ENCODE measurements around the gene RNF141. TPM values are rescaled to one million over a fixed set of nuclear protein-coding genes. Genes with fewer than 3 reads are reported as not detected.
A peak's percentile ranks its signal among the peaks of the same experiment; 100 is the strongest.

Gene RNF141
- total and polyA plus RNA-seq, 9 donors: 8.1 to 30.0 (median 16.6) TPM

- Histone ChIP-seq H3K4me1 (ENCODE audit: insufficient read depth) (peaks cover 2% of the 10 kb centered on the region), H3K36me3 (no peaks in the 10 kb centered on the region), H3K27me3 (no peaks in the 10 kb centered on the region), H3K4me3 (no peak overlapping the region), H3K9me3 (no peaks in the 10 kb centered on the region), H3K27ac (no peak overlapping the region)
- intact Hi-C loops (cut with DNase I): loop anchor here in 1 of 4 donors (10.0 kb wide), 1 partner anchor 219 kb away; no protein-coding TSS in a partner anchor
- 92 to 96% (median 96%) methylated on average over 3 of the region's 3 CpGs for WGBS, 3 donors
- no peak for TF ChIP-seq POLR2A (IDR thresholded peaks at IDR 0.05)
- DNase-seq: no peak
Observed at GRCh38 chr11:10515418-10515817, 25.6 kb downstream of the RNF141 start.

- intact Hi-C loops (cut with DNase I): loop anchor here in 1 of 4 donors (10.0 kb wide), 1 partner anchor 220 kb away; no protein-coding TSS in a partner anchor
Observed at GRCh38 chr11:10514709-10515108, 26.3 kb downstream of the RNF141 start.

GRCh38 chr11:10514202-10514601 lies 26.8 kb downstream of the RNF141 start:
- no peak for DNase-seq
- 8 to 23% (median 18%) methylated on average over 2 of the region's 2 CpGs for WGBS, 3 donors
- peak in 2 of 3 donors; percentile 8 to 40 for TF ChIP-seq CTCF (IDR thresholded peaks at IDR 0.05)
- TF ChIP-seq POLR2A (IDR thresholded peaks at IDR 0.05): no peak
- Histone ChIP-seq H3K36me3 (no peaks in the 10 kb centered on the region), H3K4me1 (ENCODE audit: insufficient read depth) (peaks cover 2% of the 10 kb centered on the region), H3K9me3 (no peaks in the 10 kb centered on the region), H3K4me3 (no peak overlapping the region), H3K27me3 (no peaks in the 10 kb centered on the region), H3K27ac (no peak overlapping the region)
- intact Hi-C loops (cut with DNase I): loop anchor here in 1 of 4 donors (10.0 kb wide), 1 partner anchor 221 kb away; no protein-coding TSS in a partner anchor

More at GRCh38 chr11:10514709-10515108, 26.3 kb downstream of the RNF141 start:
- Histone ChIP-seq H3K9me3 (no peaks in the 10 kb centered on the region), H3K27ac (no peak overlapping the region), H3K4me3 (no peak overlapping the region), H3K27me3 (no peaks in the 10 kb centered on the region), H3K36me3 (no peaks in the 10 kb centered on the region), H3K4me1 (ENCODE audit: insufficient read depth) (peaks cover 2% of the 10 kb centered on the region)
- peak in 1 of 5 donors; percentile 8 for DNase-seq
- TF ChIP-seq POLR2A (IDR thresholded peaks at IDR 0.05) (no peak), CTCF (IDR thresholded peaks at IDR 0.05) (no peak), EP300 (IDR thresholded peaks at IDR 0.05) (no peak)
- WGBS, 3 donors: 44 to 68% (median 46%) methylated on average over 2 of the region's 2 CpGs

- no peak overlapping the region for H3K4me3 ChIP-seq
- TF ChIP-seq EP300 (IDR thresholded peaks at IDR 0.05) (no peak), CTCF (IDR thresholded peaks at IDR 0.05) (no peak), POLR2A (IDR thresholded peaks at IDR 0.05) (no peak)
- H3K9me3 ChIP-seq: no peaks in the 10 kb centered on the region
- H3K4me1 ChIP-seq (ENCODE audit: insufficient read depth): peaks cover 2% of the 10 kb centered on the region
- WGBS, 3 donors: 88 to 93% (median 91%) methylated on average over 10 of the region's 10 CpGs
- intact Hi-C loops (cut with DNase I): loop anchor here in 1 of 4 donors (10.0 kb wide), 1 partner anchor 224 kb away; no protein-coding TSS in a partner anchor
- no peak overlapping the region for H3K27ac ChIP-seq
- DNase-seq: no peak
- H3K36me3 ChIP-seq: no peaks in the 10 kb centered on the region
- H3K27me3 ChIP-seq: no peaks in the 10 kb centered on the region
Observed at GRCh38 chr11:10511181-10511621, 29.8 kb downstream of the RNF141 start.

GRCh38 chr11:10506008-10506370 lies 35.0 kb downstream of the RNF141 start:
- no peaks in the 10 kb centered on the region for H3K36me3 ChIP-seq
- no peak overlapping the region for H3K27ac ChIP-seq
- no peaks in the 10 kb centered on the region for H3K27me3 ChIP-seq
- no peaks in the 10 kb centered on the region for H3K4me1 ChIP-seq (ENCODE audit: insufficient read depth)
- TF ChIP-seq CTCF (IDR thresholded peaks at IDR 0.05) (no peak), POLR2A (IDR thresholded peaks at IDR 0.05) (no peak), EP300 (IDR thresholded peaks at IDR 0.05) (no peak)
- intact Hi-C loops (cut with DNase I): no loop called here
- DNase-seq: no peak
- no peak overlapping the region for H3K4me3 ChIP-seq
- no peaks in the 10 kb centered on the region for H3K9me3 ChIP-seq

All from ovary (tissue), 9 donors.